Measurements from ENCODE around the gene HES1.

HES1 gene

GRCh38 chr3:194100856-194101390, 35.0 kb upstream of the HES1 start:
- DNase-seq (ENCODE audit: extremely low spot score), result no peak
- CTCF ChIA-PET, result no interaction called here
- TF ChIP-seq ELF4 (IDR thresholded peaks at IDR 0.05) (no peak), CTBP1 (IDR thresholded peaks at IDR 0.05; ENCODE audit: borderline replicate concordance) (no peak), ZNF384 (IDR thresholded peaks at IDR 0.05) (no peak), FOXA1 (IDR thresholded peaks at IDR 0.05) (no peak)
- POLR2A ChIA-PET, result no interaction called here

GRCh38 chr3:194101592-194102432, 34.1 kb upstream of the HES1 start:
- no peak for DNase-seq (ENCODE audit: extremely low spot score)
- ChIA-PET POLR2A (interaction anchor here (0.6 kb wide), 1 partner anchor 259 kb away, joined by 3 read pairs; no protein-coding TSS in a partner anchor), CTCF (no interaction called here)
- TF ChIP-seq ZNF384 (IDR thresholded peaks at IDR 0.05) (no peak), SP1 (IDR thresholded peaks at IDR 0.05) (no peak), TARDBP (IDR thresholded peaks at IDR 0.05) (no peak), LEF1 (IDR thresholded peaks at IDR 0.05; ENCODE audit: borderline replicate concordance) (no peak), ARNT (IDR thresholded peaks at IDR 0.05) (no peak), CTBP1 (IDR thresholded peaks at IDR 0.05; ENCODE audit: borderline replicate concordance) (no peak)

GRCh38 chr3:194102436-194102835, 33.5 kb upstream of the HES1 start:
- POLR2A ChIA-PET, result no interaction called here
- no peak for TF ChIP-seq HDGF (IDR thresholded peaks at IDR 0.05; ENCODE audit: borderline replicate concordance)
- no peak for TF ChIP-seq CTBP1 (IDR thresholded peaks at IDR 0.05; ENCODE audit: borderline replicate concordance)
- no peak for TF ChIP-seq NFRKB (IDR thresholded peaks at IDR 0.05)
- TF ChIP-seq ZNF384 (IDR thresholded peaks at IDR 0.05), result no peak
- TF ChIP-seq SP1 (IDR thresholded peaks at IDR 0.05), result no peak
- no peak for TF ChIP-seq FOXM1 (IDR thresholded peaks at IDR 0.05; ENCODE audit: borderline replicate concordance)
- TF ChIP-seq, protein P1, sequence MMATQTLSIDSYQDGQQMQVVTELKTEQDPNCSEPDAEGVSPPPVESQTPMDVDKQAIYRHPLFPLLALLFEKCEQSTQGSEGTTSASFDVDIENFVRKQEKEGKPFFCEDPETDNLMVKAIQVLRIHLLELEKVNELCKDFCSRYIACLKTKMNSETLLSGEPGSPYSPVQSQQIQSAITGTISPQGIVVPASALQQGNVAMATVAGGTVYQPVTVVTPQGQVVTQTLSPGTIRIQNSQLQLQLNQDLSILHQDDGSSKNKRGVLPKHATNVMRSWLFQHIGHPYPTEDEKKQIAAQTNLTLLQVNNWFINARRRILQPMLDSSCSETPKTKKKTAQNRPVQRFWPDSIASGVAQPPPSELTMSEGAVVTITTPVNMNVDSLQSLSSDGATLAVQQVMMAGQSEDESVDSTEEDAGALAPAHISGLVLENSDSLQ (IDR thresholded peaks at IDR 0.05), result no peak
- TF ChIP-seq BHLHE40 (IDR thresholded peaks at IDR 0.05; ENCODE audit: borderline replicate concordance), result no peak
- no peak for TF ChIP-seq LEF1 (IDR thresholded peaks at IDR 0.05; ENCODE audit: borderline replicate concordance)
- TF ChIP-seq ELF4 (IDR thresholded peaks at IDR 0.05), result no peak
- no peak for TF ChIP-seq FOXK2 (IDR thresholded peaks at IDR 0.05)
- CTCF ChIA-PET, result no interaction called here
- DNase-seq (ENCODE audit: extremely low spot score), result no peak

DNA sequence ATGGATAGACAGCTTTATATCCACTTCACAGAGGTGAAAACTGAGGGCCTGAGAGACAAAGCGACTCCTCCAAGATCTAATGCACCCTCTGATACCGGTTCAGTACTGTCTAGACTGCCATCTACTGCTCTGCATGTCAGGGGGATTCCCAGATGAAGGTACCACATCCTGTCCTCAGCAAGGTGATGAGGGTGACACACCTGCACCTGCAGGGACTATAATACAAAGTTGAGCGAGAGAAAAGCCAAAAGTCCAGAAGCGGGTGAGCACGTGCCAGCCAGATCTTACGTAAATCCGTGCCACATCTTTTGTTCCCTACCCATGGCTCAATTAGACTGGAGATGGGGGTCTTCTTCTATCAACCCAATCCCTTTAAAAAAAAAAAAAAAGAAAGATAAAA, 32.4 kb upstream of the HES1 start:
- no peak for DNase-seq (ENCODE audit: extremely low spot score)
- TF ChIP-seq TARDBP (IDR thresholded peaks at IDR 0.05), result no peak
- no peak for TF ChIP-seq LEF1 (IDR thresholded peaks at IDR 0.05; ENCODE audit: borderline replicate concordance)
- no peak for TF ChIP-seq ELF4 (IDR thresholded peaks at IDR 0.05)
- POLR2A ChIA-PET, result no interaction called here
- CTCF ChIA-PET, result no interaction called here

DNA sequence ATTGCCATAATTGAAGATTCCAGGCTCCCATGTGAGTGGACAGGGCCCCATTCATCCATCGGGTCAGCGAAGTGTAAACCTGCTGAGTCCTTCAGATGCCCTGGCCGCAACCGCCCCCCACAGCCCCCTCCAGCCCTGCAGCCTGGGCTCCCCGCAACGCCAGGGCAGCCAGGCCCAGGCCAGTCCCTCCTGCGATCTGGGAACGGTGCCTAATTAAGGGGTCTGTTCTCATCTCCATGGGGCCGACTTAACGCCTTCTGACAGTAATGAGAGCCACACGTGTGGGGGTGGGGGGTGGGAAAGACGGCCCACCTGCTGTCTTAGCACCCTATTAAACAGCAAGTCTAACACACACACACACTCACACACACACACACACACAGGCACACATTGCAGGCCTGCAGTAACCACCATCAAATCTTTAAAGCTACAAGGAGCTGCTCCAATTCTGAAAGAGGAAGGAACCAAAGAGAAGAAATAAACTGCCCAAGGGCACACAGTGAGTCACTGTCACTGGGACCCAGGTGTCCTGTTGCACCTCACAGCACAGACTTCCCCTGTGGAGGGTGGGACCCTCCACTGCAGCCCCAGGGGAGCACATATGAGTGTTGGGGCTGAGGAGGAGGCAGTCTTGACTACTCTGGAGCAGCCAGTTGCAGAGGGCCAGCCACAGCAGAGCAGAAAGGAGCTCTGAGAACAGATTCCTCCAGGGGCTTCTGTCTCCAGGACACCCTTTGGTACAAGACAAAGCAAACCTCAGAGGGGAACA, 31.8 kb upstream of the HES1 start:
- no peak for TF ChIP-seq HDGF (IDR thresholded peaks at IDR 0.05; ENCODE audit: borderline replicate concordance)
- TF ChIP-seq FOXM1 (IDR thresholded peaks at IDR 0.05; ENCODE audit: borderline replicate concordance), result no peak
- TF ChIP-seq CTBP1 (IDR thresholded peaks at IDR 0.05; ENCODE audit: borderline replicate concordance), result no peak
- no peak for TF ChIP-seq ZNF384 (IDR thresholded peaks at IDR 0.05)
- TF ChIP-seq TARDBP (IDR thresholded peaks at IDR 0.05), result no peak
- TF ChIP-seq, protein P1 (IDR thresholded peaks at IDR 0.05), result no peak
- TF ChIP-seq BHLHE40 (IDR thresholded peaks at IDR 0.05; ENCODE audit: borderline replicate concordance), result no peak
- TF ChIP-seq LEF1 (IDR thresholded peaks at IDR 0.05; ENCODE audit: borderline replicate concordance), result no peak
- no peak for TF ChIP-seq ARNT (IDR thresholded peaks at IDR 0.05)
- TF ChIP-seq FOXK2 (IDR thresholded peaks at IDR 0.05), result no peak
- TF ChIP-seq FOXA1 (IDR thresholded peaks at IDR 0.05), result no peak
- no peak for TF ChIP-seq NFRKB (IDR thresholded peaks at IDR 0.05)
- TF ChIP-seq SP1 (IDR thresholded peaks at IDR 0.05), result no peak
- TF ChIP-seq L3MBTL2 (conservative IDR thresholded peaks at IDR 0.05), result no peak
- no peak for TF ChIP-seq ELF4 (IDR thresholded peaks at IDR 0.05)
- no peak for TF ChIP-seq SUZ12 (IDR thresholded peaks at IDR 0.05)
- no peak for DNase-seq (ENCODE audit: extremely low spot score)
- CTCF ChIA-PET, result no interaction called here
- POLR2A ChIA-PET, result interaction anchor here (1.0 to 1.6 kb wide), 2 partner anchors 15 to 32 kb away, joined by 4 to 5 read pairs; partner anchors contain the start of gene HES1

GRCh38 chr3:194105292-194105691, 30.7 kb upstream of the HES1 start:
- no peak for TF ChIP-seq CTBP1 (IDR thresholded peaks at IDR 0.05; ENCODE audit: borderline replicate concordance)
- TF ChIP-seq ZNF384 (IDR thresholded peaks at IDR 0.05), result no peak
- TF ChIP-seq, protein P1 (IDR thresholded peaks at IDR 0.05), result no peak
- no peak for TF ChIP-seq TARDBP (IDR thresholded peaks at IDR 0.05)
- TF ChIP-seq L3MBTL2 (conservative IDR thresholded peaks at IDR 0.05), result no peak
- TF ChIP-seq SUZ12 (IDR thresholded peaks at IDR 0.05), result no peak
- TF ChIP-seq HDGF (IDR thresholded peaks at IDR 0.05; ENCODE audit: borderline replicate concordance), result no peak
- no peak for TF ChIP-seq BHLHE40 (IDR thresholded peaks at IDR 0.05; ENCODE audit: borderline replicate concordance)
- TF ChIP-seq ARNT (IDR thresholded peaks at IDR 0.05), result no peak
- TF ChIP-seq ELF4 (IDR thresholded peaks at IDR 0.05), result no peak
- TF ChIP-seq FOXA1 (IDR thresholded peaks at IDR 0.05), result no peak
- TF ChIP-seq FOXM1 (IDR thresholded peaks at IDR 0.05; ENCODE audit: borderline replicate concordance), result no peak
- ChIA-PET CTCF (no interaction called here), POLR2A (interaction anchor here (1.6 kb wide), 1 partner anchor 31 kb away, joined by 5 read pairs; the partner anchor contains the start of gene HES1)
- no peak for DNase-seq (ENCODE audit: extremely low spot score)

Data from HEK293T (cell line).